NCI-H2196 treated with DMSO at 0.1 percent for 48 hours (cell line): Measurements from ENCODE around the gene MCRIP1.
"Not testable (repeated sequence)": the region's sequence is repeated elsewhere in the genome, so short reads cannot be mapped to it uniquely, and the experiment has no call there.

ENCODE experiments used
- DNase-seq: peaks from one replicate; lab custom pipeline; 2025; ENCODE audit not compliant: unreplicated experiment; lab: John Stamatoyannopoulos, UW

Gene MCRIP1

GRCh38 chr17:81841866-81842265 lies 8.8 kb upstream of the MCRIP1 start:
- no peak for DNase-seq

- DNase-seq: no peak
Observed at GRCh38 chr17:81840826-81841778, 8.0 kb upstream of the MCRIP1 start.

- DNase-seq: not testable (repeated sequence)
Observed at GRCh38 chr17:81840059-81840458, 7.0 kb upstream of the MCRIP1 start.

GRCh38 chr17:81839301-81839700 lies 6.2 kb upstream of the MCRIP1 start:
- no peak for DNase-seq

GRCh38 chr17:81838753-81839255 lies 5.7 kb upstream of the MCRIP1 start:
- no peak for DNase-seq

- DNase-seq: no peak
Observed at GRCh38 chr17:81837641-81838040, 4.5 kb upstream of the MCRIP1 start.

- DNase-seq: no peak
Observed at GRCh38 chr17:81834831-81835267, 1.8 kb upstream of the MCRIP1 start, which contains the start of gene PPP1R27. TSS of gene PPP1R27 (minus strand) at chr17:81835050. CDS start at chr17:81834953, 97 bp downstream.

- no peak for DNase-seq
Observed at GRCh38 chr17:81833921-81834830, 1.1 kb upstream of the MCRIP1 start.

- no peak for DNase-seq
Observed at GRCh38 chr17:81832608-81833159, 407 bp downstream of the MCRIP1 start.

- DNase-seq: no peak
Observed at GRCh38 chr17:81831957-81832607, 1.0 kb downstream of the MCRIP1 start.

- no peak for DNase-seq
Observed at GRCh38 chr17:81831563-81831956, 1.5 kb downstream of the MCRIP1 start.

GRCh38 chr17:81829858-81830257 lies 3.2 kb downstream of the MCRIP1 start:
- no peak for DNase-seq

- DNase-seq: no peak
Observed at GRCh38 chr17:81828656-81829055, 4.4 kb downstream of the MCRIP1 start.

GRCh38 chr17:81825841-81826466 lies 7.1 kb downstream of the MCRIP1 start:
- DNase-seq: no peak

- DNase-seq: no peak
Observed at GRCh38 chr17:81824595-81824994, 8.5 kb downstream of the MCRIP1 start.

- no peak for DNase-seq
Observed at GRCh38 chr17:81823820-81824550, 9.1 kb downstream of the MCRIP1 start.

GRCh38 chr17:81822996-81823819 lies 9.9 kb downstream of the MCRIP1 start:
- no peak for DNase-seq

GRCh38 chr17:81822312-81822637 lies 10.8 kb downstream of the MCRIP1 start:
- no peak for DNase-seq
